K562 (cell line): Measurements from ENCODE around the gene TCEAL9. TPM values are rescaled to one million over a fixed set of nuclear protein-coding genes. Genes with fewer than 3 reads are reported as not detected.
A peak's percentile ranks its signal among the peaks of the same experiment; 100 is the strongest.

ENCODE experiments used
- BCOR ChIP-seq: fragments of 450-650 bp; IDR thresholded peaks from 2 replicates; pipeline ENCODE4 v1.6.1; 2016
- BRD9 ChIP-seq: fragments of 450-650 bp; IDR thresholded peaks from 2 replicates; pipeline ENCODE4 v1.6.1; 2018; ENCODE audit warnings: low read depth; ENCODE audit not compliant: partially characterized antibody
- CBFA2T3 ChIP-seq: fragments of 450-650 bp; IDR thresholded peaks from 2 replicates; pipeline ENCODE4 v1.6.1; 2017
- CSDE1 ChIP-seq, 2 experiments: fragments of 450-650 bp; IDR thresholded peaks; 2 replicates each; pipeline ENCODE4 v1.6.1; 2016; ENCODE audit warnings: mild to moderate bottlenecking in 1 of 2
- ETV1 ChIP-seq: fragments of 450-650 bp; conservative IDR thresholded peaks from 2 replicates; pipeline ENCODE4 v1.6.1; 2016; ENCODE audit warnings: missing genetic modification characterization, control low read depth, low read depth, missing compliant biosample characterization
- HDAC1 ChIP-seq, 2 experiments: fragments of 450-650 bp; IDR thresholded peaks; 2 replicates each; pipeline ENCODE4 v1.6.1; 2016 to 2017; ENCODE audit warnings: inconsistent platforms in 1 of 2, mild to moderate bottlenecking in 1 of 2, moderate library complexity in 1 of 2
- HNRNPK ChIP-seq: fragments of 200-400 bp; formaldehyde crosslinking; IDR thresholded peaks from one replicate; pipeline ENCODE4 v1.6.1; 2018; ENCODE audit warnings: mild to moderate bottlenecking, low read depth, low read length; ENCODE audit not compliant: poor library complexity, severe bottlenecking
- NONO ChIP-seq, 2 experiments: fragments of 200-400 bp in 1 of 2; fragments of 450-650 bp in 1 of 2; formaldehyde crosslinking in 1 of 2; IDR thresholded peaks; 2 replicates each; pipeline ENCODE4 v1.6.1; 2017; ENCODE audit warnings: low read depth in 2 of 2, mild to moderate bottlenecking in 2 of 2, moderate library complexity in 2 of 2, low read length in 1 of 2
- SIN3A ChIP-seq, 2 experiments: fragments of 150-350 bp in 1 of 2; IDR thresholded peaks; 2 replicates each; pipeline ENCODE4 v1.6.1; 2011 to 2016; ENCODE audit warnings: borderline replicate concordance in 2 of 2, low read depth in 2 of 2, low read length in 2 of 2, mild to moderate bottlenecking in 2 of 2, moderate library complexity in 2 of 2; ENCODE audit not compliant: control insufficient read depth in 1 of 2
- SOX6 ChIP-seq: fragments of 450-650 bp; IDR thresholded peaks from 2 replicates; pipeline ENCODE4 v1.6.1; 2014; ENCODE audit warnings: mild to moderate bottlenecking
- SREBF1 ChIP-seq: fragments of 150-350 bp; IDR thresholded peaks from 2 replicates; pipeline ENCODE4 v1.6.1; 2014; ENCODE audit warnings: antibody characterized with exemption, low read depth, low read length, borderline replicate concordance
- ZNF143 ChIP-seq: sonication (generic); formaldehyde crosslinking; IDR thresholded peaks from 2 replicates; pipeline ENCODE4 v1.9.0; 2022; ENCODE audit warnings: mild to moderate bottlenecking, missing genetic modification reagents
- ZNF24 ChIP-seq: fragments of 450-650 bp; IDR thresholded peaks from 2 replicates; pipeline ENCODE4 v1.6.1; 2016
- polyA plus RNA-seq, 8 experiments: library from polyadenylated mRNA; depleted of rRNA in 4 of 8; stranded (reverse) in 5 of 8; unstranded in 3 of 8; fragments of >200 nt; fragmentation: Nextera tagmentation in 2 of 8; fragmentation: Illumina TruSeq in 1 of 8; extraction: Ambion mirVana in 2 of 8; extraction: Trizol in 1 of 8; gene quantifications; 2 replicates each; pipeline versions ENCODE4 v1.2.1 to v1.2.3, GENCODE V29; 2011 to 2014; ENCODE audit warnings: inconsistent platforms in 1 of 8, missing spikeins in 1 of 8
- total RNA-seq, 7 experiments: library from RNA; depleted of rRNA in 6 of 7; stranded (reverse); fragments of >200 nt in 6 of 7; fragmentation: Illumina TruSeq in 2 of 7; extraction: Trizol in 2 of 7; gene quantifications; 2 replicates each; pipeline versions ENCODE4 v1.2.1 to v1.2.3, GENCODE V29; 2011 to 2021; ENCODE audit warnings: low replicate concordance in 1 of 7
- TF ChIP-seq, protein P1 (sequence below): sonication (generic); formaldehyde crosslinking; IDR thresholded peaks from 2 replicates; pipeline ENCODE4 v1.8.0; 2022; ENCODE audit warnings: missing genetic modification reagents, mild to moderate bottlenecking, borderline replicate concordance
- TF ChIP-seq, protein P2 (sequence below): fragments of 450-650 bp; IDR thresholded peaks from 2 replicates; pipeline ENCODE4 v1.6.1; 2016; ENCODE audit warnings: mild to moderate bottlenecking
- TF ChIP-seq, protein P3 (sequence below): sonication (generic); formaldehyde crosslinking; IDR thresholded peaks from 2 replicates; pipeline ENCODE4 v1.8.1; 2023; ENCODE audit warnings: mild to moderate bottlenecking, missing genetic modification reagents
- TF ChIP-seq, protein P4 (sequence below), 2 experiments: fragments of 450-650 bp; conservative IDR thresholded peaks; 2 replicates each; pipeline ENCODE4 v1.6.1; 2017; ENCODE audit warnings: mild to moderate bottlenecking in 2 of 2, moderate library complexity in 2 of 2
- TF ChIP-seq, protein P5 (sequence below): fragments of 450-650 bp; IDR thresholded peaks from 2 replicates; pipeline ENCODE4 v1.7.1; 2018; ENCODE audit warnings: mild to moderate bottlenecking, low read depth; ENCODE audit not compliant: partially characterized antibody

The TCEAL9 gene
- total and polyA plus RNA-seq, 9 of the 15 experiments (the other 6 are each of a cell fraction or from before 2014, with no cell fraction given): 16.2 to 106 (median 69.6) TPM

DNA sequence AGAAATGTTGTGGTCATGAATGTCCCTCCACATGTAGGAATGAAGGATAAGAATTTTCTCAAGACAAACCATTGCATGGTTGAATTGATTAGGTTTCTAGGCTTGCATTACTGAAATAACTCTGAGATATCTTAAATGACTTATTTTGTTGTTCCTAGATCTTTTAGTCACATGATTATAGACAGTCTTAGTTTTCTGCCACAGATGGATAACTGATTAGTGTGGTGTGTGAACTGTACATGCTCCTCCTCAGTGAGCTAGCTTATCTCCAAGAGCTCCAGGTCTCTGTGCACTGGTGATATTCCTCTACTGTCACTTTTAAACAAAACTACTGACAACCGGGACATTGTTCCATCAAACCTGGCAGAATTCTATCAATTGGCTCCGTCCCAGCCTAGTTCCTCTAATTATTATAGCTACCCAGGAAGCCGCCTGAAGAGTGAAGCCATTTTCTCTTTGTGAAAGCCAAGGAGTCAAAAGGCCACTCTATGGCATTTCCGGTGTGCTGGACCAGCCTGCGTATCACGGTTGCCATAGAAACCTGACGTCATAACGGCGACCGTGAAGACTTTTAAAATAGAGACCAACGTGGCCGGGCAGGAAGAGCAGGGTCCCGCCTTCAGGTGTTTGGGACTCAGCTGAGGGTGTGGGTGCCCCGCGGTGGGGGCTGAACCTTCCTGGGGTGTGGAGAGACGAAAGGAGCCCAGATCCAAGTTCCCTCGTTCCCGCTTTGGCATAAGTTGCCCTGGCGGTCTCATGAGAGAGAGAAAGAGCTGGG is 48.1 kb downstream of the TCEAL9 start (continued):
- TF ChIP-seq HNRNPK (no peak), NONO (IDR thresholded peaks at IDR 0.05; ENCODE audit: low read depth in 2 of 2, low read length in 1 of 2) (no peak), ZNF143 (no peak), SREBF1 (no peak), HDAC1 (IDR thresholded peaks at IDR 0.05) (0 out of 4 replicates have a peak, but pooled peaks of 1 of the 2 experiments have one; percentile 31), BCOR (no peak), SIN3A (IDR thresholded peaks at IDR 0.05; ENCODE audit: borderline replicate concordance in 2 of 2, control insufficient read depth in 1 of 2, low read depth in 2 of 2, low read length in 2 of 2) (peak in 1 of 2 experiments; percentile 43; a peak in 1 of 4 replicates), CSDE1 (IDR thresholded peaks at IDR 0.05) (peak in 1 of 2 experiments; percentile 81; a peak in 1 of 4 replicates), ZNF24 (no peak), CBFA2T3 (peak; percentile 47; the same call in 1 of the 2 replicates), SOX6 (no peak), ETV1 (peak; percentile 60), BRD9 (no peak)
- TF ChIP-seq, protein P1, sequence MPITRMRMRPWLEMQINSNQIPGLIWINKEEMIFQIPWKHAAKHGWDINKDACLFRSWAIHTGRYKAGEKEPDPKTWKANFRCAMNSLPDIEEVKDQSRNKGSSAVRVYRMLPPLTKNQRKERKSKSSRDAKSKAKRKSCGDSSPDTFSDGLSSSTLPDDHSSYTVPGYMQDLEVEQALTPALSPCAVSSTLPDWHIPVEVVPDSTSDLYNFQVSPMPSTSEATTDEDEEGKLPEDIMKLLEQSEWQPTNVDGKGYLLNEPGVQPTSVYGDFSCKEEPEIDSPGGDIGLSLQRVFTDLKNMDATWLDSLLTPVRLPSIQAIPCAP (CRISPR knock-in tag): no peak
- TF ChIP-seq, protein P2, sequence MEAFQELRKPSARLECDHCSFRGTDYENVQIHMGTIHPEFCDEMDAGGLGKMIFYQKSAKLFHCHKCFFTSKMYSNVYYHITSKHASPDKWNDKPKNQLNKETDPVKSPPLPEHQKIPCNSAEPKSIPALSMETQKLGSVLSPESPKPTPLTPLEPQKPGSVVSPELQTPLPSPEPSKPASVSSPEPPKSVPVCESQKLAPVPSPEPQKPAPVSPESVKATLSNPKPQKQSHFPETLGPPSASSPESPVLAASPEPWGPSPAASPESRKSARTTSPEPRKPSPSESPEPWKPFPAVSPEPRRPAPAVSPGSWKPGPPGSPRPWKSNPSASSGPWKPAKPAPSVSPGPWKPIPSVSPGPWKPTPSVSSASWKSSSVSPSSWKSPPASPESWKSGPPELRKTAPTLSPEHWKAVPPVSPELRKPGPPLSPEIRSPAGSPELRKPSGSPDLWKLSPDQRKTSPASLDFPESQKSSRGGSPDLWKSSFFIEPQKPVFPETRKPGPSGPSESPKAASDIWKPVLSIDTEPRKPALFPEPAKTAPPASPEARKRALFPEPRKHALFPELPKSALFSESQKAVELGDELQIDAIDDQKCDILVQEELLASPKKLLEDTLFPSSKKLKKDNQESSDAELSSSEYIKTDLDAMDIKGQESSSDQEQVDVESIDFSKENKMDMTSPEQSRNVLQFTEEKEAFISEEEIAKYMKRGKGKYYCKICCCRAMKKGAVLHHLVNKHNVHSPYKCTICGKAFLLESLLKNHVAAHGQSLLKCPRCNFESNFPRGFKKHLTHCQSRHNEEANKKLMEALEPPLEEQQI: no peak
- TF ChIP-seq, protein P3, sequence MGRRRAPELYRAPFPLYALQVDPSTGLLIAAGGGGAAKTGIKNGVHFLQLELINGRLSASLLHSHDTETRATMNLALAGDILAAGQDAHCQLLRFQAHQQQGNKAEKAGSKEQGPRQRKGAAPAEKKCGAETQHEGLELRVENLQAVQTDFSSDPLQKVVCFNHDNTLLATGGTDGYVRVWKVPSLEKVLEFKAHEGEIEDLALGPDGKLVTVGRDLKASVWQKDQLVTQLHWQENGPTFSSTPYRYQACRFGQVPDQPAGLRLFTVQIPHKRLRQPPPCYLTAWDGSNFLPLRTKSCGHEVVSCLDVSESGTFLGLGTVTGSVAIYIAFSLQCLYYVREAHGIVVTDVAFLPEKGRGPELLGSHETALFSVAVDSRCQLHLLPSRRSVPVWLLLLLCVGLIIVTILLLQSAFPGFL (CRISPR knock-in tag): 0 out of 2 replicates have a peak, but pooled peaks have one; percentile 70
- TF ChIP-seq, protein P4, sequence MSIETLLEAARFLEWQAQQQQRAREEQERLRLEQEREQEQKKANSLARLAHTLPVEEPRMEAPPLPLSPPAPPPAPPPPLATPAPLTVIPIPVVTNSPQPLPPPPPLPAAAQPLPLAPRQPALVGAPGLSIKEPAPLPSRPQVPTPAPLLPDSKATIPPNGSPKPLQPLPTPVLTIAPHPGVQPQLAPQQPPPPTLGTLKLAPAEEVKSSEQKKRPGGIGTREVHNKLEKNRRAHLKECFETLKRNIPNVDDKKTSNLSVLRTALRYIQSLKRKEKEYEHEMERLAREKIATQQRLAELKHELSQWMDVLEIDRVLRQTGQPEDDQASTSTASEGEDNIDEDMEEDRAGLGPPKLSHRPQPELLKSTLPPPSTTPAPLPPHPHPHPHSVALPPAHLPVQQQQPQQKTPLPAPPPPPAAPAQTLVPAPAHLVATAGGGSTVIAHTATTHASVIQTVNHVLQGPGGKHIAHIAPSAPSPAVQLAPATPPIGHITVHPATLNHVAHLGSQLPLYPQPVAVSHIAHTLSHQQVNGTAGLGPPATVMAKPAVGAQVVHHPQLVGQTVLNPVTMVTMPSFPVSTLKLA (conservative IDR thresholded peaks at IDR 0.05): peak in 1 of 2 experiments; percentile 74; a peak in 2 of 4 replicates
- TF ChIP-seq, protein P5, sequence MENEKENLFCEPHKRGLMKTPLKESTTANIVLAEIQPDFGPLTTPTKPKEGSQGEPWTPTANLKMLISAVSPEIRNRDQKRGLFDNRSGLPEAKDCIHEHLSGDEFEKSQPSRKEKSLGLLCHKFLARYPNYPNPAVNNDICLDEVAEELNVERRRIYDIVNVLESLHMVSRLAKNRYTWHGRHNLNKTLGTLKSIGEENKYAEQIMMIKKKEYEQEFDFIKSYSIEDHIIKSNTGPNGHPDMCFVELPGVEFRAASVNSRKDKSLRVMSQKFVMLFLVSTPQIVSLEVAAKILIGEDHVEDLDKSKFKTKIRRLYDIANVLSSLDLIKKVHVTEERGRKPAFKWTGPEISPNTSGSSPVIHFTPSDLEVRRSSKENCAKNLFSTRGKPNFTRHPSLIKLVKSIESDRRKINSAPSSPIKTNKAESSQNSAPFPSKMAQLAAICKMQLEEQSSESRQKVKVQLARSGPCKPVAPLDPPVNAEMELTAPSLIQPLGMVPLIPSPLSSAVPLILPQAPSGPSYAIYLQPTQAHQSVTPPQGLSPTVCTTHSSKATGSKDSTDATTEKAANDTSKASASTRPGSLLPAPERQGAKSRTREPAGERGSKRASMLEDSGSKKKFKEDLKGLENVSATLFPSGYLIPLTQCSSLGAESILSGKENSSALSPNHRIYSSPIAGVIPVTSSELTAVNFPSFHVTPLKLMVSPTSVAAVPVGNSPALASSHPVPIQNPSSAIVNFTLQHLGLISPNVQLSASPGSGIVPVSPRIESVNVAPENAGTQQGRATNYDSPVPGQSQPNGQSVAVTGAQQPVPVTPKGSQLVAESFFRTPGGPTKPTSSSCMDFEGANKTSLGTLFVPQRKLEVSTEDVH: no peak
